ENCODE measurements around the gene PSME3. TPM values are rescaled to one million over a fixed set of nuclear protein-coding genes. Genes with fewer than 3 reads are reported as not detected.

Gene PSME3
- total and polyA plus RNA-seq, 2 of the 13 experiments (the other 11 are each of a cell fraction or from before 2014, with no cell fraction given), result 66.3 to 135 TPM

DNA sequence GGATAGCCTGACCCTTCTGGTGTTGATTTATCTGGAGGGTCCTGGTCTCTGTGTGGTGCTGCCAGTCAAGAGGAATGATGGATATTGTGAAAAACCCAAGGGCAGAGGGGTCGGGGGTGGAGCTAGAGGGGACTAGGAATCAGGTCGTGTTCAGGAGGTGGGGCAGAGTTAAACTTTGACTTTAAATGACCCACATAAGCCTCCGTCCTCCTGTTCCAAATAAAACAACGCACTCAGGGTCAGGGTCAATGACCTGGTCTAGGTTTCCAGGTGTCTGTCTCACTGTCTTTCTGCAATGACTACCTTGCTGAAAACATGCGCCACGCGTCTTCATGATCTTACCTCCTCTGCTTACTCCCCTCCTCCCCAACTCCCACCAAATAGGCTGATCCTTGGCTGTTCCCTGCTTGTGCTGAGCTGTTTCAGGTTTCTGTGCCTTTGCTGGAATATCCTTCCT is 32.5 kb downstream of the PSME3 start (continued):
- TF ChIP-seq, protein P1, sequence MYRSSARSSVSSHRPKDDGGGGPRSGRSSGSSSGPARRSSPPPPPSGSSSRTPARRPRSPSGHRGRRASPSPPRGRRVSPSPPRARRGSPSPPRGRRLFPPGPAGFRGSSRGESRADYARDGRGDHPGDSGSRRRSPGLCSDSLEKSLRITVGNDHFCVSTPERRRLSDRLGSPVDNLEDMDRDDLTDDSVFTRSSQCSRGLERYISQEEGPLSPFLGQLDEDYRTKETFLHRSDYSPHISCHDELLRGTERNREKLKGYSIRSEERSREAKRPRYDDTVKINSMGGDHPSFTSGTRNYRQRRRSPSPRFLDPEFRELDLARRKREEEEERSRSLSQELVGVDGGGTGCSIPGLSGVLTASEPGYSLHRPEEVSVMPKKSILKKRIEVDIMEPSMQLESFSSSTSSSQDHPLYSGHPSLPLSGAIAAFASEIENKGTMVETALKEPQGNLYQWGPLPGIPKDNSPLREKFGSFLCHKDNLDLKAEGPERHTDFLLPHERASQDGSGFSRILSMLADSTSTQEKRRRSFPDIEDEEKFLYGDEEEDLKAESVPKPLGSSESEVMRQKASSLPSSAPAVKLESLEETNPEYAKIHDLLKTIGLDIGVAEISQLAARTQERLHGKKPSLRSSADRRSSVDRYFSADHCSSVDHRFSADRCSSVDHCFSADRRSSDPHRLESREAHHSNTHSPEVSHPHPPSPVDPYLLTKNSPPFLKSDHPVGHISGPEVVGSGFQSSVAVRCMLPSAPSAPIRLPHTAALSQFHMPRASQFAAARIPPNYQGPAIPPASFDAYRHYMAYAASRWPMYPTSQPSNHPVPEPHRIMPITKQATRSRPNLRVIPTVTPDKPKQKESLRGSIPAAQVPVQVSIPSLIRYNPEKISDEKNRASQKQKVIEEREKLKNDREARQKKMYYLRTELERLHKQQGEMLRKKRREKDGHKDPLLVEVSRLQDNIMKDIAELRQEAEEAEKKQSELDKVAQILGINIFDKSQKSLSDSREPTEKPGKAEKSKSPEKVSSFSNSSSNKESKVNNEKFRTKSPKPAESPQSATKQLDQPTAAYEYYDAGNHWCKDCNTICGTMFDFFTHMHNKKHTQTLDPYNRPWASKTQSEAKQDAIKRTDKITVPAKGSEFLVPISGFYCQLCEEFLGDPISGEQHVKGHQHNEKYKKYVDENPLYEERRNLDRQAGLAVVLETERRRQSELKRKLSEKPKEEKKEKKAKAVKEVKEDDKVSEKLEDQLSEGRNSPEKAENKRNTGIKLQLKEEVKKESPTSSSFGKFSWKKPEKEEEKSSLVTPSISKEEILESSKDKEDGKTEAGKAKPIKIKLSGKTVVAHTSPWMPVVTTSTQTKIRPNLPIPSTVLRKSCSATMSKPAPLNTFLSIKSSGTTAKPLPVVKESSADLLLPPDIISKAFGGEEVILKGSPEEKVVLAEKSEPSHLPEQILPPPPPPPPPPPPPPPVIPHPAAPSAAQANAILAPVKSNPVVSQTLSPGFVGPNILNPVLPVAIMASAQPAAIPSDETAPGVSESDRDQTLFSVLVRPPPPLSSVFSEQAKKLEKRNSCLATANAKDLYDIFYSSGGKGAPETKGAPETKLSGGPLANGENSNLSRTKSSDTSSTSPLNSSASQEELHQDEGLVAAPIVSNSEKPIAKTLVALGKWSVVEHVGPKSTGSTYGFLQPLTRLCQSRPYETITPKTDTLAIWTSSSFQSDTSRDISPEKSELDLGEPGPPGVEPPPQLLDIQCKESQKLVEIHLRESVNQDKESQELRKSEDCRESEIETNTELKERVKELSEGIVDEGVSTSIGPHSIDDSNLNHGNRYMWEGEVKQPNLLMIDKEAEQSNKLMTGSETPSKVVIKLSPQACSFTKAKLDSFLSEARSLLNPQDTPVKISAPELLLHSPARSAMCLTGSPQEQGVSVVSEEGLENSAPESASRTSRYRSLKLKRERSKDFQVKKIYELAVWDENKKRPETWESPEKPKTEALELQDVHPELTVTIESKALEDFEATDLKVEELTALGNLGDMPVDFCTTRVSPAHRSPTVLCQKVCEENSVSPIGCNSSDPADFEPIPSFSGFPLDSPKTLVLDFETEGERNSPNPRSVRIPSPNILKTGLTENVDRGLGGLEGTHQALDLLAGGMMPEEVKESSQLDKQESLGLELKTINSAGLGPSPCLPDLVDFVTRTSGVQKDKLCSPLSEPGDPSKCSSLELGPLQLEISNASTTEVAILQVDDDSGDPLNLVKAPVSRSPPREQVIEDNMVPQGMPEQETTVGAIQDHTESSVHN (CRISPR knock-in tag; IDR thresholded peaks at IDR 0.05), result no peak
- TF ChIP-seq, protein P2, sequence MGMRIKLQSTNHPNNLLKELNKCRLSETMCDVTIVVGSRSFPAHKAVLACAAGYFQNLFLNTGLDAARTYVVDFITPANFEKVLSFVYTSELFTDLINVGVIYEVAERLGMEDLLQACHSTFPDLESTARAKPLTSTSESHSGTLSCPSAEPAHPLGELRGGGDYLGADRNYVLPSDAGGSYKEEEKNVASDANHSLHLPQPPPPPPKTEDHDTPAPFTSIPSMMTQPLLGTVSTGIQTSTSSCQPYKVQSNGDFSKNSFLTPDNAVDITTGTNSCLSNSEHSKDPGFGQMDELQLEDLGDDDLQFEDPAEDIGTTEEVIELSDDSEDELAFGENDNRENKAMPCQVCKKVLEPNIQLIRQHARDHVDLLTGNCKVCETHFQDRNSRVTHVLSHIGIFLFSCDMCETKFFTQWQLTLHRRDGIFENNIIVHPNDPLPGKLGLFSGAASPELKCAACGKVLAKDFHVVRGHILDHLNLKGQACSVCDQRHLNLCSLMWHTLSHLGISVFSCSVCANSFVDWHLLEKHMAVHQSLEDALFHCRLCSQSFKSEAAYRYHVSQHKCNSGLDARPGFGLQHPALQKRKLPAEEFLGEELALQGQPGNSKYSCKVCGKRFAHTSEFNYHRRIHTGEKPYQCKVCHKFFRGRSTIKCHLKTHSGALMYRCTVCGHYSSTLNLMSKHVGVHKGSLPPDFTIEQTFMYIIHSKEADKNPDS (CRISPR knock-in tag; IDR thresholded peaks at IDR 0.05), result 0 out of 2 replicates have a peak, but pooled peaks have one; percentile 53
- TF ChIP-seq ADNP (CRISPR knock-in tag; IDR thresholded peaks at IDR 0.05) (no peak), SOX13 (IDR thresholded peaks at IDR 0.05) (0 out of 2 replicates have a peak, but pooled peaks have one; percentile 12), SOX13 (CRISPR knock-in tag; conservative IDR thresholded peaks at IDR 0.05 in 1 of 2, IDR thresholded peaks at IDR 0.05 in 1 of 2) (peak in 1 of 2 experiments; percentile 81; a peak in 2 of 4 replicates), SMAD3 (CRISPR knock-in tag; IDR thresholded peaks at IDR 0.05) (0 out of 2 replicates have a peak, but pooled peaks have one; percentile 41), SOX5 (CRISPR knock-in tag; IDR thresholded peaks at IDR 0.05; ENCODE audit: borderline replicate concordance) (peak; percentile 71; the same call in 1 of the 2 replicates), ZZZ3 (CRISPR knock-in tag; IDR thresholded peaks at IDR 0.05; ENCODE audit: borderline replicate concordance) (peak; percentile 58; the same call in 1 of the 2 replicates), ZNF713 (CRISPR knock-in tag; IDR thresholded peaks at IDR 0.05) (no peak), CREM (IDR thresholded peaks at IDR 0.05) (peak; percentile 71; the same call in 1 of the 2 replicates), CREM (CRISPR knock-in tag; IDR thresholded peaks at IDR 0.05) (no peak), SNAPC2 (CRISPR knock-in tag; IDR thresholded peaks at IDR 0.05) (no peak), TCF12 (IDR thresholded peaks at IDR 0.05) (no peak), TCF12 (CRISPR knock-in tag; IDR thresholded peaks at IDR 0.05) (peak; percentile 51; the same call in 1 of the 2 replicates), ZNF263 (CRISPR knock-in tag; IDR thresholded peaks at IDR 0.05) (peak; percentile 66; the same call in 1 of the 2 replicates), FOXO1 (CRISPR knock-in tag; IDR thresholded peaks at IDR 0.05) (peak; percentile 78)
- TF ChIP-seq, protein P3, sequence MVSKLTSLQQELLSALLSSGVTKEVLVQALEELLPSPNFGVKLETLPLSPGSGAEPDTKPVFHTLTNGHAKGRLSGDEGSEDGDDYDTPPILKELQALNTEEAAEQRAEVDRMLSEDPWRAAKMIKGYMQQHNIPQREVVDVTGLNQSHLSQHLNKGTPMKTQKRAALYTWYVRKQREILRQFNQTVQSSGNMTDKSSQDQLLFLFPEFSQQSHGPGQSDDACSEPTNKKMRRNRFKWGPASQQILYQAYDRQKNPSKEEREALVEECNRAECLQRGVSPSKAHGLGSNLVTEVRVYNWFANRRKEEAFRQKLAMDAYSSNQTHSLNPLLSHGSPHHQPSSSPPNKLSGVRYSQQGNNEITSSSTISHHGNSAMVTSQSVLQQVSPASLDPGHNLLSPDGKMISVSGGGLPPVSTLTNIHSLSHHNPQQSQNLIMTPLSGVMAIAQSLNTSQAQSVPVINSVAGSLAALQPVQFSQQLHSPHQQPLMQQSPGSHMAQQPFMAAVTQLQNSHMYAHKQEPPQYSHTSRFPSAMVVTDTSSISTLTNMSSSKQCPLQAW (CRISPR knock-in tag; IDR thresholded peaks at IDR 0.05), result peak; percentile 96
- TF ChIP-seq, protein P4, sequence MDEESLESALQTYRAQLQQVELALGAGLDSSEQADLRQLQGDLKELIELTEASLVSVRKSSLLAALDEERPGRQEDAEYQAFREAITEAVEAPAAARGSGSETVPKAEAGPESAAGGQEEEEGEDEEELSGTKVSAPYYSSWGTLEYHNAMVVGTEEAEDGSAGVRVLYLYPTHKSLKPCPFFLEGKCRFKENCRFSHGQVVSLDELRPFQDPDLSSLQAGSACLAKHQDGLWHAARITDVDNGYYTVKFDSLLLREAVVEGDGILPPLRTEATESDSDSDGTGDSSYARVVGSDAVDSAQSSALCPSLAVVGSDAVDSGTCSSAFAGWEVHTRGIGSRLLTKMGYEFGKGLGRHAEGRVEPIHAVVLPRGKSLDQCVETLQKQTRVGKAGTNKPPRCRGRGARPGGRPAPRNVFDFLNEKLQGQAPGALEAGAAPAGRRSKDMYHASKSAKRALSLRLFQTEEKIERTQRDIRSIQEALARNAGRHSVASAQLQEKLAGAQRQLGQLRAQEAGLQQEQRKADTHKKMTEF (CRISPR knock-in tag; IDR thresholded peaks at IDR 0.05), result peak; percentile 60; the same call in 1 of the 2 replicates

Measured in HepG2 (cell line).